GM19351 (cell line): ENCODE results near the gene RBMS2.
"Not testable (repeated sequence)": the region's sequence is repeated elsewhere in the genome, so short reads cannot be mapped to it uniquely, and the experiment has no call there.

Experiments used
- ATAC-seq: cut with Tn5 transposase; IDR thresholded peaks from one replicate; pipeline ENCODE4 v1.9.1; 2021; ENCODE audit warnings: mild to moderate bottlenecking, moderate library complexity; ENCODE audit not compliant: unreplicated experiment

Gene RBMS2

DNA sequence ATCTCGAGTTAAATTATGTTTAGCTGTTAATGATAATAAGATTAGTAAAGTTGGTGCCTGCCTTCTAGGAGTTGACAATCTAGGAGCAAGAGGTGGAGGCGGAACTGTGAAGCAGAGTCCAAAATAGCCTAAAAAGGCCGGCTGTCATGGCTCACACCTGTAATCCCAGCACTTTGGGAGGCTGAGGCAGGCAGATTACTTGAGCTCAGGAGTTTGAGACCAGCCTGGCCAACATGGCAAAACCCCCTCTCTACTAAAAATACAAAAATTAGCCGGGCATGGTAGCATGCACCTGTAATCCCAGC, 7.7 kb upstream of the RBMS2 start:
- ATAC-seq: not testable (repeated sequence)

DNA sequence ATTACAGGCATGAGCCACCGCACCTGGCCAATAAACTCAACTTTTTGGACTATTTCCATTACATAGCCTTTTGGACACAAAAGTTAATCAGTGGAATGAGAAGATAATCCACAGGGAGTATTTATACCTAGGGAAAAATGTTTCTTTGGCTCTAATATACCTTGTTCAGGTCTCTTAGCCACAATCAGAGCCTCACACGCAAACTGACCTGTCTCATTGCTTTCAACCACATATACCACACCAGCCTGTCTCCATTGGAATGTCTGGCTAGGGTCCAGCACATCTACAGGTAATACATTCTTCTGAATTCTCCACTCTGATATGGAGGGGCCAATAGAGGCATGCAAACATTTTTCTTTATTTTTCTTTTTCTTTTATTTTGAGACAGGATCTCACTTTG, 3.8 kb upstream of the RBMS2 start:
- ATAC-seq: no peak

- no peak for ATAC-seq
Measured at GRCh38 chr12:56518570-56518969, 3.0 kb upstream of the RBMS2 start.

- ATAC-seq: no peak
Measured at GRCh38 chr12:56520048-56520447, 1.6 kb upstream of the RBMS2 start.

DNA sequence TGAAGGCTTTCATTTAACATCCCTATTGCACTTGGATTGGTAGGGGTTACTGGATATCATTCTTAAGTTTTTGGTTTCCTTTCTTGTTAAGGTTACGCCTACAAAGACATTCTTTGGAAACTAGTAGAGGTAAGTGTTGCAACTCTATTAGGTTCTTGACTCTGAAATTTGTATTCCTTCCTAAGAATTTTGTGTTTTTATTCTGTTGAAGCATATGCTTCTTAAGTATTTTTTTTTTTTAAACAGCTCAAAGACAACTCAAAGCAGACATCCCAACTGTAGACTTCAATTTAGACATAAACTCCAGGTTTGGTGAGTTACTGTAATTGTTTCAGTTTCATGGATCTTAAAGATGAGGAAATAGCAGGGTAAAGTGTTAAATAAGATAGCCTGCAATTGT, 1.1 kb upstream of the RBMS2 start:
- no peak for ATAC-seq

DNA sequence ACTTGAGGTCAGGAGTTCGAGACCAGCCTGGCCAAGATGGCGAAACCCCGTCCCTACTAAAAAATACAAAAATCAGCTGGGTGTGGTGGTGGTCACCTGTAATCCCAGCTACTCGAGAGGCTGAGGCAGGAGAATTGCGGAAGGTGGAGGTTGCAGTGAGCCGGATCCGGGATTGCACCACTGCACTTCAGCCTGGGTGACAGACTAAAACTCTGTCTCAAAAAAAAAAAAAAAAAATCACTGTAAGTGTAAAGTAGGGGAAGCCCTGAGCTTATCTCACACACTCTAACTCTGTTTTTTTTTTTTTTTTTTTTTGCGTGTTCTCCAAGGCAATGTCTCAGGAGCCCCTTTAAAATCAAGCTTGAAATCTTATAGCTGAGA, 421 bp upstream of the RBMS2 start:
- ATAC-seq: no peak

- no peak for ATAC-seq
Measured at GRCh38 chr12:56522411-56523193, 982 bp downstream of the RBMS2 start.

DNA sequence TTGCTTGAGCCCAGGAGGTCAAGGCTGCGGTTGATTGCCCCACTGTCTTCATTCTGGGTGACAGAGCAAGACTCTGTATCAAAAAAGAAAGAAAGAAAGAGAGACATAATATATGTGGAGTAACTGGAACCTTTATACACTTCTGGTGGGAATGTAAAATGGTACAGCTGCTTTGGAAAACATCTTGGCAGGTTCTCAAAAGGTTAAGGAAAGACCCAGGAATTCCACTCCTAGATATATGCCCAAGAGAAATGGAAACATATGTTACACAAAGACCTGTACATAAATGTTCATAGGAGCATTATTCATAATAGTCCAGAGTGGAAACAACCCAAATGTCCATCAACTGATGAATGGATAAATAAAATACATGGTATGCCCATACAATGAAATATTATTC, 7.2 kb downstream of the RBMS2 start:
- no peak for ATAC-seq

- ATAC-seq: no peak
Measured at GRCh38 chr12:56529656-56530055, 8.0 kb downstream of the RBMS2 start.

- no peak for ATAC-seq
Measured at GRCh38 chr12:56530390-56531055, 8.9 kb downstream of the RBMS2 start.

- ATAC-seq: no peak
Measured at GRCh38 chr12:56537546-56537945, 15.9 kb downstream of the RBMS2 start.

GRCh38 chr12:56541631-56542030, 20.0 kb downstream of the RBMS2 start:
- ATAC-seq: no peak

DNA sequence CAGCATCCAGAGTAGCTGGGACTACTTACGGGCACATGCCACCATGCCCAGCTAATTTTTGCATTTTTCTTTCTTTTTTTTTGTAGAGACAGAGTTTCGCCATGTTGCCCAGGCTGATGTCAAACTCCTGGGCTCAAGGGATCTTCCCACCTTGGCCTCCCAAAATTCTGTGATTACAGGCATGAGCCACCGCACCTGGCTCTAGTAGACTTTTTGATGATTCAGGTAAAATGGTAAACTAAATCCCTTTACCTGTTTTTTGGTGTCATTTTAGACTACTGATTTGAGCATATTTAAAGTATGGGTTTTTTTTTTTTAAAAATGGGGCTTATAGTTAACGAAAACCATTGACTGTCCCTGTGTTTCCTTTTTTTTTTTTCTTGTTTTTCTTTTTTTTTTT, 20.5 kb downstream of the RBMS2 start:
- no peak for ATAC-seq

- ATAC-seq: no peak
Measured at GRCh38 chr12:56545023-56545604, 23.5 kb downstream of the RBMS2 start.

- ATAC-seq: no peak
Measured at GRCh38 chr12:56546680-56547079, 25.1 kb downstream of the RBMS2 start.

- ATAC-seq: no peak
Measured at GRCh38 chr12:56551070-56551469, 29.4 kb downstream of the RBMS2 start.

- ATAC-seq: peak; percentile 53
Measured at GRCh38 chr12:56565510-56566101, 44.0 kb downstream of the RBMS2 start.

DNA sequence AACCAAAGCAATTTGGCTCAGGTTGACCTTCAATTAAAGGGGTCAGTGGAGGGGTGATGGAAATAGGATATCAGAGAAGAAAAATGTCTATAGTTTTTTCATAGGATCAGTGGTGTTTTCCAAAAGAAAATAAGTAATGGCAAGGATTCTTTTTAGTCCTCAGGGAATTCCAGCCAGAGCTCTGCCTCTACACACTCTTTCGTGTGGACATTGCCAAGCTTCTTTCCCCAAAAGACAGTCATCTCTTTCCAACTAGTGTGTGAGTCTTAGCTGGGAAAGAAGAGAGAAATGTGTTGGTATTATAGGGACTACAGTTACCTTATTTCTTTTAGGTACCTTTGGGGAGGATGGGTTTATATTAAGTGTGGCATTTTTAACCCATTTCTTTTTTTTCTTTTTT, 46.5 kb downstream of the RBMS2 start:
- ATAC-seq: no peak

- ATAC-seq: no peak
Measured at GRCh38 chr12:56571121-56571520, 49.5 kb downstream of the RBMS2 start.

DNA sequence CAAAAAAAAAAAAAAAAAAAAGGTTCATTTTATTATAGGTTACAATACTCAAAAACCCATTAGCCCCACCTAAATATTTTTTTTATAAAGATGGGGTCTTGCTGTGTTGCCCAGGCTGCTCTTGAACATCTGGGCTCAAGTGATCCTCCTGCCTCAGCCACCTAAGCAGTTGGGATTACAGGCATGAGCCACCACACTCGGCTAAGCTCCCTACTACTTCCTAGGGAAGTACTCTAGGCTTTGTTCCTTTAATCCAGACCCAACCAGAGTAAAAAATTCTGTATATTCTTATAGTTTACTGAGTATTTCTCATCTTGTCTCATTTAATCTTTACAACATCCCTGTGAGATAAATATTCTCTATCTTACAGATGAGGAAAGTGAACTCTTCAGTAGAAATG, 50.7 kb downstream of the RBMS2 start:
- no peak for ATAC-seq

DNA sequence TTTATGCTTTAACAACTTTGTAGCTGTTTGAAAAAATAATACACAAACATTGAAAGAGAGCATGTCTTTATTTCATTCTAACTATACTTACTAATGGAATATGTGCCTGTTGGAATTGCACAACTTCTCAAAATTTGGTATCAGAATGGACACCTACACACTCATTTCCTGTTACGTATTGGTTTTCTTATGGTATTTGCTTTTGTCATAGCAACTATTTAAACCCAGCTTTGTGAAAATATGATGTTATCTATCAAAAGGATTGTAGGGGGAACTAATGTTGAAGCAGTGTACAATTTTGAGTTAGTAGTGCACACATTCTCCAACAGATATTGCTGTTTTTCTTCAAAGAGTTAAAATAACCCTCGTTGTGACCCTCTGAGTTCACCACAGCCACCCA, 52.6 kb downstream of the RBMS2 start:
- no peak for ATAC-seq

DNA sequence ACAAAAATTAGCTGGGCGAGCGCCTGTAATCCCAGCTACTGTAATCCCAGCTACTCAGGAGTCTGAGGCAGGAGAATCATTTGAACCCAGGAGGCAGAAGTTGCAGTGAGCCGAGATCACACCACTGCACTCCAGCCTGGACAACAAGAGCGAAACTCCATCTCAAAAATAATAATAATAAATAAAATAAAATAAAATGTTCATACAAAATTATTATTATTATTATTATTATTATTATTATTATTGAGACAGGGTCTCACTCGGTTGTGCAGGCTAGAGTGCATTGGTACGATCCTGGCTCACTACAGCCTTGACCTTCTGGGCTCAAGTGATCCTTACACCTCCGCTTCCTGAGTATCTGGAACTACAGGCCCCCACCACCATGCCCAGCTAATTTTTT, 55.6 kb downstream of the RBMS2 start:
- not testable (repeated sequence) for ATAC-seq
